OCI-LY1 (cell line): Measurements from ENCODE around the gene PRPH.

Source experiments
- EZH2 ChIP-seq: fragments of 200-600 bp; sonication (generic), shearing (Covaris generic); IDR thresholded peaks from 2 replicates; pipeline ENCODE4 v1.8.0; 2017; ENCODE audit warnings: borderline replicate concordance, mixed run types, mild to moderate bottlenecking, antibody characterized with exemption, low read length, moderate library complexity, mixed read lengths
- TF ChIP-seq, protein P1 (sequence below): fragments of 200-600 bp; sonication (generic), shearing (Covaris generic); IDR thresholded peaks from 2 replicates; pipeline ENCODE4 v1.5.1; 2017; ENCODE audit warnings: mild to moderate bottlenecking, antibody characterized with exemption, low read length, moderate library complexity, mixed read lengths

DNA sequence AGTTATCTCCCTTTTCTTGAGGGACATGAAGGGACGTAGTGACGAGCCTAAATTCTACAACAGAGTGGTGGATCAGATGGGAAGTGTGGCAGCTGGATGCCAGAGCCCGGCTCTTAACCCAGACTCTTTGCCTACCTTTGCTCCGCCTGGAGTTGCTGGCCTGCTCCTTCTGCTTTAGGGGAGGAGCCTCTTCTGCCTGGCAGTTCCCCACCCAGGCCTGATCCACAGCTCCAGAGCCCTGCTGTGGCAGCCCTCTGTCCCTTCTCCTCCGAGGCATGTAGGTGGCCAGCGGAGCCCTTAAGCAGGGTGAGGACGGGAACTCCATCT lies 2.3 kb upstream of the PRPH start:
- TF ChIP-seq, protein P1, sequence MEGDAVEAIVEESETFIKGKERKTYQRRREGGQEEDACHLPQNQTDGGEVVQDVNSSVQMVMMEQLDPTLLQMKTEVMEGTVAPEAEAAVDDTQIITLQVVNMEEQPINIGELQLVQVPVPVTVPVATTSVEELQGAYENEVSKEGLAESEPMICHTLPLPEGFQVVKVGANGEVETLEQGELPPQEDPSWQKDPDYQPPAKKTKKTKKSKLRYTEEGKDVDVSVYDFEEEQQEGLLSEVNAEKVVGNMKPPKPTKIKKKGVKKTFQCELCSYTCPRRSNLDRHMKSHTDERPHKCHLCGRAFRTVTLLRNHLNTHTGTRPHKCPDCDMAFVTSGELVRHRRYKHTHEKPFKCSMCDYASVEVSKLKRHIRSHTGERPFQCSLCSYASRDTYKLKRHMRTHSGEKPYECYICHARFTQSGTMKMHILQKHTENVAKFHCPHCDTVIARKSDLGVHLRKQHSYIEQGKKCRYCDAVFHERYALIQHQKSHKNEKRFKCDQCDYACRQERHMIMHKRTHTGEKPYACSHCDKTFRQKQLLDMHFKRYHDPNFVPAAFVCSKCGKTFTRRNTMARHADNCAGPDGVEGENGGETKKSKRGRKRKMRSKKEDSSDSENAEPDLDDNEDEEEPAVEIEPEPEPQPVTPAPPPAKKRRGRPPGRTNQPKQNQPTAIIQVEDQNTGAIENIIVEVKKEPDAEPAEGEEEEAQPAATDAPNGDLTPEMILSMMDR = no peak
- TF ChIP-seq EZH2 = no peak
